GM18498 (cell line): ENCODE data around the gene LIN52.

ENCODE experiments used
- ATAC-seq: cut with Tn5 transposase; IDR thresholded peaks from one replicate; pipeline ENCODE4 v1.9.1; 2021; ENCODE audit warnings: mild to moderate bottlenecking, moderate library complexity; ENCODE audit not compliant: unreplicated experiment

Gene LIN52, protein sequence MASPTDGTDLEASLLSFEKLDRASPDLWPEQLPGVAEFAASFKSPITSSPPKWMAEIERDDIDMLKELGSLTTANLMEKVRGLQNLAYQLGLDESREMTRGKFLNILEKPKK

GRCh38 chr14:74084277-74085046 is at the start of gene LIN52, which contains the start of gene ALDH6A1:
Gene LIN52 (plus strand): TSS chr14:74084956. CDS start chr14:74084975, 19 bp downstream.
Gene ALDH6A1 (minus strand): TSS chr14:74084453. CDS start chr14:74084394, 59 bp downstream.
- peak; percentile 89 for ATAC-seq

- ATAC-seq = no peak
Measured at GRCh38 chr14:74035556-74035955, 49.2 kb upstream of the LIN52 start.

GRCh38 chr14:74038020-74038859 is 46.5 kb upstream of the LIN52 start:
- no peak for ATAC-seq

DNA sequence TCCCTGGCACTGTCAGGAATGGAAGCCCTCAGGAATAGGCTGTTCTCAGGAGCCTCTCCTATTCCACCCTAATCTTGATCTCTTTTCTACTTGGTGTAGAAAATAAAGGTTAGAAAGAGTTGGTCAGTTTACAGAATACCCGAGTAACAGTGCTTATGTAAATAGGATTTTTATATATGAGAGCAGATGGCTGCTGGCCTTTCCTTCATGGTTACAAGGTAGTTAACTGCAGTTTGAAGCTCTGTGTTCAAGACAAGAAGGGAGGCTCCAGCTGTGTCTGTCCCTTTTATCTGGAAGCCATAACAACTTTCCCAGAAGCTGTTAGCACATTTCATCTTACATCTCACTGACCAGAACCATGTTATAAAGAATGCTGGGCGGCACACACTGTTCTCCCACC is 42.5 kb upstream of the LIN52 start:
- no peak for ATAC-seq

- ATAC-seq = no peak
Measured at GRCh38 chr14:74045522-74045921, 39.2 kb upstream of the LIN52 start.

DNA sequence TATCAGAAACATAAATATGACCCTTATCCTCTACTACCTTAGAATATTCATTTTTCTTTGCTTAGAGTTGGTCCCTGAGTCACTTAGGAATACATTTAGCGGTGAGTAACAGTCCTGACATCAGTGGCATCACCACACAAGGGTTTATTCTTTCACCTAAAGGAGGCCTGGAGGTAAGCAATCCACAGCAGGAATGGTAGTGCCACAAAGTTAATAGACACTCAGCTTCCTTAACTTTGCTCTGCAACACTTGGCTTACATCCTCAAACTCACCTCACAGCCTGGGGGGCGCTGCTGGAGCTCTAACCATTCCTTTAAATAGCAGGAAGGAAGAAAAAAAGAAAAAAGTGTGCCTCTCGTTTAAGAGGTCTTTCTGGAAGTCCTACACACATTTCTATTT is 36.5 kb upstream of the LIN52 start:
- ATAC-seq = no peak

DNA sequence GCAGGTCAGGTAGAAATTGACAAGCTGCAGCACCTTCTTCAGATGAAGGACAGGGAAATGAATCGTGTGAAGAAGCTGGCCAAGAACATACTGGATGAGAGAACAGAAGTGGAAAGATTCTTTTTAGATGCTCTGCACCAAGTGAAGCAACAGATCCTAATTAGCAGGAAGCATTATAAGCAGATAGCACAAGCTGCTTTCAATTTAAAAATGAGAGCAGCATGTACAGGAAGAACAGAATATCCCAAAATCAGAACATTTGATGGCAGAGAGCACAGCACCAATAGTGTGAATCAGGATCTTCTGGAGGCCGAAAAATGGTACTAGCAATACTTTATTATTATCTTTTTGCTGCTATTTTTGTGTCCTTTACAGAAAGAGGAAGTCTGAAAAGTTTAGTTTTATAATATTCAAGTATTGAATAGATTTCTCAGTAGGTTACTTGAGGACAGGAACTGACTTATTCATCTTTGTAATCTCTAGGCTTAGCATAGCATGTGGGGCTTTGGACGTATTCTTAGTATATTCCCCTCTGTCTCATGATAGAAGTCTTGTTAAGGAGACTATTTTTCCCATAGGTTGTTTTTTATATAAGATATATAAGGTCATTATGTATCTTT is 34.8 kb upstream of the LIN52 start:
- ATAC-seq = no peak

GRCh38 chr14:74062809-74063150 is 22.0 kb upstream of the LIN52 start:
- no peak for ATAC-seq

- ATAC-seq = no peak
Measured at GRCh38 chr14:74064426-74064825, 20.3 kb upstream of the LIN52 start.

GRCh38 chr14:74064883-74065282 is 19.9 kb upstream of the LIN52 start:
- ATAC-seq = no peak

DNA sequence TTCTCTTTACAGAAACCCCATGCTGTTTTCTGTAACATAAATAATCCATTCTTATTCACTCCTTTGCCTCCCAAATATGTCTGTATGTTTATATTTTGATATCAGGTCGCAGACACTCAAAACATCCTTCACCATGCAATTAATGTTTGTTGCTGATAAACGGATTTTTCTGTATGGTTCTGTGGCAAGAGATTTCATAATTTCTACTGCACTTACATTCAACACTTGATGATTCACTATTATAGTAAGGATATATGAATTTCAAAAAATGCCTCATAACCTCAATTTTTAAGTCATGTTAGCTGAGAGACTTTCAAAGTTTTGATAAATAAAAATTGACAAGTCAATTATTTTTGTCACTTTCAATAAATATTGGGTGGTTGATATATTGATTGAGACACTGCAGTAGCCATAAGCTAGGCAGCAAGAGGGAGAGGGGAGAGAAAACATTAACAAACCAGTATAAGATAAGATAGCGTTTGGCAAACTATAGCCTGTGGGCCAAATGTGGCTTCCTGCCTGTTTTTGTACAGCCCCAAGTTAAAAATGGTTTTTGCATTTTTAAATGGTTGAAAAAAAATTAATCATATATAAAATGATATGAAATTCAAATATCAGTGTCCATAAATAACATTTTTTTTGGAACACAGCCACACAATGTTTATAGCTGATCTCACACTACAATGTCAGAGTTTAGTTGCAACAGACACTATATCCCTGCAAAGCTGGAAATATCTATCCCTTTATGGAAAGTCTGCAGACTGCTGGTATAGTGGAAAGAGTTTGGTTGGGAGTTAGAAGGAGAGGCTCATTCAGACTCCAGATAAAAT is 18.8 kb upstream of the LIN52 start:
- ATAC-seq = no peak

GRCh38 chr14:74077401-74077800 is 7.4 kb upstream of the LIN52 start:
- no peak for ATAC-seq

DNA sequence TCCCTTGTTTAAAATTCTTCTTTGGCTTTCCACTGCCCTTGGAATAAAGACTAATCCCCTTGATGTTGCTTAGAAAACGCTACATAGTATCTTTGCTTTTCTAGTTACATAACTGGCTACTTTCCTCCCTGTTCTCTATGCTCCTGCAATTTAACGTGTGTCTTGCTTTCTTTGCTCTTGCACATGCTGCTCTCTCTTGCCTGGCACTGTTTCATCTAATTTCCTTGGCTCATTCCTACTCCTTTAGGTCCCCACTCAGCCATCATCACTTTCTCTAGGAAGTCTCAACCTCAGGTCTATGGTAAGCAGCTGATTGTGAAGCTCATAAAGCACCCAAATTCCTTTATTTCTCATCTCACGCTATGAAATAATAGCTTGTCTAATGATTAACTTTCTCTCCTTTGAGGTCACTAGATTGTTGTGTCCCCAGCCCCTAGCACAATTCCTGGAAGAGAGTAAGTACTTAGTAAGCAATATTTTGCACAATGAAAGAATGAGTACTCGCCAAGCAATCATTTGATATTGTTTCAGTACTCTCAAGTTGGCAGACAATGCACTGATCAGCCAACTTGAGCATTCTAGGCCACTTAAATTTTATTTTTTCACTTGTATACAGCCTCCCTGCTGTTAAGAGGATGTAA is 3.8 kb upstream of the LIN52 start:
- ATAC-seq = no peak

DNA sequence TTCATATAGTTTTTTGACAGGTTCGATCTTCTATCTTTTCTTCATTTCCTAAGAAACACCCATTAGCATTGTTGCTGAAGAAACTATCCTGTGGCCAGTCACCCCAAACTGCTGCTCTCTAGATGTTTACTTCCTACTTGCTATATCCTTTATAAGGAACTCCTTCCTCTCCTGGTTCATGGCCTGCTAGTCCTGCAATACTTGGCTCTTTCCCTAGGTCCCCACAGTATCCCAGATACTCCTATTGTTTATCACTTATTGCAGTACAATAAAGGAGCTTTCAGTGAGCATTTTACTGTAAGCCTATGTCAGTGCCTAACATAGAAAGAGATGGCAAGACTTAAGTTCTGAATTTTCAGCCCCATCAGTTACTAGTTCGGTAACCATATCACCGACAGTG is 3.3 kb upstream of the LIN52 start:
- ATAC-seq = no peak

- no peak for ATAC-seq
Measured at GRCh38 chr14:74083161-74083560, 1.6 kb upstream of the LIN52 start.

DNA sequence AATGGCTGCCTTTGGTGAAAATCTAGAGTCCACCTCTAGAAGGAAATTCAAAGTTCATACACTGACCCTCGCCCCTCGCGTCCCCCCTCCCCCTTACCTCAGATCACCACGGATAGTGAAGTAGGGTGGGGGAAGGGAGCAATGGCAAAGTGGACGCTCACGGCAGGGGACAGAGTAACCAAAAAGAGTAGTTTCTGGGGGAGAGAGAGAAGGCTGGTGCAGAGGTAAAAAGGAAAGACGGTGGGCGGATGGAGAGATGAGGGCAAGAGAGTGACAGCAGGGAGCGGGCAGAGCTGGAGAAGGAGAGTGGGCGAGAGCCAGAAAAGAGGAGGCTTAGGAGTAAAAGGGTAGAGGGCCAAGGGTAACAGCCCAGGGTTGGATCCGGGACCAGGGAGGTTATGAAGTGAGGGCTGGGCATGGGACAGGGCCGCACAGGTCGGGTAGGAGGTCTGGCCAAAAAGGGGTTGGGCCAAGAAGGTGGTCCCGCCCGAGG is 926 bp upstream of the LIN52 start:
- peak; percentile 25 for ATAC-seq

DNA sequence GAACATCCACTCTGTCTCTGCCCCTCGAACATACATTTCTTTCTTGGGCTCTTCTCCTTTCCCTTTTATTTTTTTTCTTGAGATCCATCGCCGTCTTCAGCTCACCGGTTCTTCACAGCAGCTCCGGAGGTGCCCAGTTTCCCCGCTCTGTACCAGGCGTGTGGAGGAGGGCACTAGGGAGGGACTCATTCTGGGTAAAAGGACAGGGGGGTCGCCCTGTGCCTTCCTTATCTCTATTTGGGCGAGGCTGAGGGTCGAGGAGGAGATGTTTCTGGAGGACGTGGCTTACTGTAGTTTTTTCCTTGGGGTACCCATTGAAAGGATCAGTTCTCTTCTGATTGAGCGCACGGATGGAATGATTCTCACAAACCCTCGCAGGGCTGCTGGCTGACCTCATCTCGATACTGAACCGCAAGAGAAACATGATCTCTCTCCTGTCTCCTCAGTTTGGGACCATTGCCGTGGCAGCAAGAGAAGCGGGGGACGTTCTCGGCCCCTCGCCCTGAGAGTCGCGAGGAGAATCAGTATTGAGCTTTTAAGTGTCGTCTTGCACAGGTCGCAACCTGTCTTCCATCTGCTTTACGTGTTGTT is 386 bp downstream of the LIN52 start:
- ATAC-seq = peak; percentile 6

DNA sequence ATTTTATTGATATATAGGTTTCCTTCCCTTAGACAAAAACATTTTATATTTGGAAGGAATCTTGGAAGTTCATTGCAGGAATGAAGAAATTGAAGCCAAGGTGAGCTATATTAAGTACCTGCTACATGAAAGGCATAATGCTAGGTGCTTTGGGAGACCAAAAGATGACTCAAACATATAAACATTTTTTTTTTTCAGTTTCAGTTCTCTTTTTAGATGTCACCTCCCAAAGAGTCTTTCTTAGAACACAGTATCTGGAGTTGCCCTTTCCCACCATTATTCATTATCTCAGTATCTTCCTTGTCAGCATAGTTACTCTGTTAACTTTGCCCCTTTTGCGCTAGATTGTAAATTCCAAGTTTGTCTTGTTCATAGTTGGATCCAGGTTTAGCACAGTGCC is 1.1 kb downstream of the LIN52 start:
- ATAC-seq = no peak

DNA sequence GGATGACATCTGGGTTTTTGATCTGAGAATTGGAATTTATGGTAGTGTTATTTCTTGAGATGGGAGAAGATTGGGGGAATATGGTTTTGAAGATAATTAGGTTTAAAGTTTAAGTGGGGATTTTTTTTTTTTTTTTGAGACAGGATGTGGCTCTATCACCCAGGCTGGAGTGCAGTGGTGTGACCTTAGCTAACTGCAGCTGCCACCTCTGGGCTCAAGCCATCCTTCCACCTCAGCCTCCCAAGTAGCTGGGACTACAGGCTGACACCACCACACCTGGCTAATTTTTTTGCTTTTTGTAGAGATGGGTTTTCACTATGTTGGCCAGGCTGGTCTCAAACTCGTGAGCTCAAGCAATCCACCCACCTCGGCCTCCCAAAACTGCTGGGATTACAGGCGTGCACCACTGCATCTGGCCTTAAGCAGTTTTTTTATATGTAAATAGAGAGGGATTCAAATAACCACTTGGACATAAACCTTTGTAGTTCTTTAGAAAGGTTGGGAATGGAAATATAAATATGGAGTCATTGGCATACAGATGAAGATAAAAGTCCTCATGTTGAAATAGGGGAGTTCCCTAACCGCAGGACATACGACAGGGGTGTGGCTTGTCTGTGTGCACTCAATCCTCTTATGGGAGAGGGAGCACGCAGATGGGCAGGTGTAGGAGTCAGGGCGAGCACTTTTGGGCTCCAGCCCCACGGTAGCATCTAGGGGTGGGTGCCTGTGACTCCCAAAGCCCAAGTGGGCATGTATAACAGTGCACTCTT is 4.7 kb downstream of the LIN52 start:
- ATAC-seq = no peak
